ENCODE data around the gene CHEK1.
"Not testable (repeated sequence)": the region's sequence is repeated elsewhere in the genome, so short reads cannot be mapped to it uniquely, and the experiment has no call there.

CHEK1 gene

GRCh38 chr11:125624756-125625213 is at the start of gene CHEK1:
Gene CHEK1 (plus strand): TSS chr11:125625163. CDS start chr11:125626769, 1,606 bp downstream.
- DNase-seq: no peak

GRCh38 chr11:125577181-125577580 is 47.8 kb upstream of the CHEK1 start:
- not testable (repeated sequence) for DNase-seq

- no peak for DNase-seq
Observed at GRCh38 chr11:125578783-125579182, 46.2 kb upstream of the CHEK1 start.

GRCh38 chr11:125579811-125580210 is 45.2 kb upstream of the CHEK1 start:
- no peak for DNase-seq

GRCh38 chr11:125583496-125583895 is 41.5 kb upstream of the CHEK1 start:
- no peak for DNase-seq

- DNase-seq: no peak
Observed at GRCh38 chr11:125585487-125585886, 39.5 kb upstream of the CHEK1 start.

GRCh38 chr11:125586623-125587022 is 38.3 kb upstream of the CHEK1 start:
- no peak for DNase-seq

GRCh38 chr11:125587480-125587879 is 37.5 kb upstream of the CHEK1 start:
- DNase-seq: no peak

GRCh38 chr11:125588505-125588904 is 36.5 kb upstream of the CHEK1 start:
- DNase-seq: no peak

- peak; percentile 35 for DNase-seq
Observed at GRCh38 chr11:125591649-125592304, 33.2 kb upstream of the CHEK1 start.

GRCh38 chr11:125592305-125593113 is 32.5 kb upstream of the CHEK1 start, which contains the start of gene STT3A:
Gene STT3A (plus strand): TSS chr11:125592852. CDS start chr11:125595916, 3,064 bp downstream.
- DNase-seq: peak; percentile 95

GRCh38 chr11:125593114-125593820 is 31.7 kb upstream of the CHEK1 start:
- DNase-seq: no peak

- DNase-seq: no peak
Observed at GRCh38 chr11:125594958-125595357, 30.0 kb upstream of the CHEK1 start.

GRCh38 chr11:125600663-125601062 is 24.3 kb upstream of the CHEK1 start:
- no peak for DNase-seq

- DNase-seq: no peak
Observed at GRCh38 chr11:125603207-125603606, 21.8 kb upstream of the CHEK1 start.

- DNase-seq: no peak
Observed at GRCh38 chr11:125605417-125605816, 19.5 kb upstream of the CHEK1 start.

- DNase-seq: no peak
Observed at GRCh38 chr11:125609545-125609944, 15.4 kb upstream of the CHEK1 start.

GRCh38 chr11:125618383-125618782 is 6.6 kb upstream of the CHEK1 start:
- DNase-seq: no peak

GRCh38 chr11:125621995-125622394 is 3.0 kb upstream of the CHEK1 start:
- DNase-seq: no peak

GRCh38 chr11:125623064-125623463 is 1.9 kb upstream of the CHEK1 start:
- no peak for DNase-seq

GRCh38 chr11:125625225-125625629 is 264 bp downstream of the CHEK1 start:
- DNase-seq: no peak

GRCh38 chr11:125625630-125626287 is 796 bp downstream of the CHEK1 start:
- DNase-seq: peak; percentile 77
